Dedifferentiated amniotic fluid mesenchymal stem cell (primary cell): ENCODE measurements around the gene ZFPL1.

Experiments
- DNase-seq: peaks from one replicate; pipeline ENCODE4 v3.0.0-alpha.2; 2016; ENCODE audit errors: extremely low spot score

Gene ZFPL1

DNA sequence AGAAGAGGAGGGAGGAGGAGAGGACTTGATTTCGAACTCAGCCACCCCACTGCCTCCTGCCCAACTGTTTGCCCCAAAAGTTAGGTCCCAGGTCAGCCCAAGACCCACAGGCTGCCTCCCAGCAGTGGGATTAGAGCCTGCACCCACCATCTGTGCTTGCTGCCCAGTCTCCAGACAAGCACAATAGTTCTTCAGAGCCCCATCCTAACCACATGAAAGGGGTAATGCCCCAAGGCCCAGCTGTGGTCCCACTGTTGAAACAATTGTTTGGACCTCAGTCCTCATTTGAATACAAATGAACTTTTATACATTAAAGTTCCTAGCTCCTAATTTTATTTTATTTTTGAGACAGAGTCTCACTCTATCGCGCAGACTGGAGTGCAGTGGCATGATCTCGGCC lies 6.6 kb downstream of the ZFPL1 start:
- no peak for DNase-seq

DNA sequence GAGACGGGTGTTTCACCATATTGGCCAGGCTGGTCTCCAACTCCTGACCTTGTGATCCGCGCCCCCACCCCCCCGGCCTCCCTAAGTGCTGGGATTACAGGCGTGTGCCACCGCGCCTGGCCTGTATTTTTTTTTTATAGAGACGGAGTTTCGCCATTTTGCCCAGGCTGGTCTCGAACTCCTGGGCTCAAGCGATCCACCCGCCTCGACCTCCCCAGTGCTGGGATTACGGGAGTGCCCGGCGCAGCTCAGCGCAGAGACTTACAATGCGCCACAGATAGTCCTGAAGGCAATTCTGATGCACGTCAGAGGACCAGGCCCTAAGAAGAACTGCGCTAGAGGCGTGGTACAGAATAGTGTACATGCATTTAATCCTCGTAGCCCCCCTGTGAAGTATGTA lies 11.4 kb downstream of the ZFPL1 start:
- DNase-seq, result no peak

- peak; percentile 78 for DNase-seq
Observed at GRCh38 chr11:65095974-65096806, 12.2 kb downstream of the ZFPL1 start, which contains the start of gene VPS51. Gene VPS51 (plus strand): TSS chr11:65096214. CDS start chr11:65096251, 37 bp downstream.

GRCh38 chr11:65096926-65097325 lies 12.9 kb downstream of the ZFPL1 start:
- DNase-seq, result no peak

- no peak for DNase-seq
Observed at GRCh38 chr11:65100674-65101350, 16.8 kb downstream of the ZFPL1 start.

DNA sequence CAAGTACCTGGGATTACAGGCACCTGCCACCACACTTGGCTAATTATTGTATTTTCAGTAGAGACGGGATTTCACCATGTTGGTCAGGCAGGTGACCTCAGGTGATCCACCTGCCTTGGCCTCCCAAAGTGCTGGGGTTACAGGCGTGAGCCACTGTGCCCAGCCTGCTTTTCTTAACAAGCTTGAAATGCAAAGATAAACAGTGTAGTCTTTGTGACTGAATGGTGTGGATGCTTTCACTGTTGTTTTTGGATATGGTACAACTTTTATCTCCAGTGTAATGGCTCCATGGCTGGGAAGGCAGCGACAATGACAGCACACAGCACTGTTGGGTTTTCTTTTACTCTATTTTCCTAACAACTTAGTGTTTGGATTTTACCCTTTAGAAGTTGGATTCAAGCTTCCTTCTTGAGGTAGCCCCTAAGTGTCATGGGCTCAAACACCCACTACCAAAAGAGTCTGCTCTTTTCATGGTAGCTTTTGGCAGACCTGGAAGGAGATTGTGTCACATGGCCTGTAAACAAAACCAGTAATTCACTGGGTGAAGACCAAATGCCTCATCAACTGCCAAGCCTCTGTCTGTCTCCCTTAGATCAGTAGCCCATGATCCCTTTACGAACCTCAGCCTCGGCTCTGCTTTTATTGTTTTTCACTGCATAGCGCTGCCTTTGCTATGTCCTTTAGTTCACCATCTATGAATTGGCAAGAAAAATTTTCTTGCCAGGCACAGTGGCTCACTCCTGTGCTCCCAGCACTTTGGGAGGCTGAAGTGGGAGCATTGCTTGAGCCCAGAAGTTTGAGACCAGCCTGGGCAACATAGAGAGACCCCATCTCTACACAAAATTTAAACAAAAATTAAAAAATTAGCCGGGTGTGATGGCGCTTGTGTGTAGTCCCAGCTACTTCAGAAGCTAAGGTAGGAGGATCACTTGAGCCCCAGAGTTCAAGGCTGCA lies 18.4 kb downstream of the ZFPL1 start:
- no peak for DNase-seq

DNA sequence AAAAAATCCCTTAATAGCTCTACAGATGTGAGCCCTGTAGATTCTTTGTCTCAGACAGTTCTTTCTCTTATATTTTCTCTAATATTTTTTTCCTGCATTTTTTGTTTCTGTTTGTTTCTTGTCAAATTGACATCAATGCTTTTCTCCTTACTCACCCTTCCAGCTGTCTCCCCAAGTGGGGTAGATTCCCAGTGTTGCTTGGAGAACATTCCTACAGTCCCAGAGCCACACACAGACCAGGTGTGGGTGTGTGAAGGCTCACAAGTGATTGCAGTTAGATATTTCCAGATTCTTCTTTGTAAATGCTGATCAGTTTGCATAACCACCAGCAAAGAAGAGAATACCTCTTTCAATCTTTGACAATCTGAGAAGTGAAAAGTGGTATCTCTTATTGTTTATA lies 19.5 kb downstream of the ZFPL1 start:
- no peak for DNase-seq

- no peak for DNase-seq
Observed at GRCh38 chr11:65104628-65105027, 20.6 kb downstream of the ZFPL1 start.

GRCh38 chr11:65107078-65107477 lies 23.1 kb downstream of the ZFPL1 start:
- no peak for DNase-seq

- DNase-seq, result no peak
Observed at GRCh38 chr11:65107751-65108468, 23.9 kb downstream of the ZFPL1 start.

DNA sequence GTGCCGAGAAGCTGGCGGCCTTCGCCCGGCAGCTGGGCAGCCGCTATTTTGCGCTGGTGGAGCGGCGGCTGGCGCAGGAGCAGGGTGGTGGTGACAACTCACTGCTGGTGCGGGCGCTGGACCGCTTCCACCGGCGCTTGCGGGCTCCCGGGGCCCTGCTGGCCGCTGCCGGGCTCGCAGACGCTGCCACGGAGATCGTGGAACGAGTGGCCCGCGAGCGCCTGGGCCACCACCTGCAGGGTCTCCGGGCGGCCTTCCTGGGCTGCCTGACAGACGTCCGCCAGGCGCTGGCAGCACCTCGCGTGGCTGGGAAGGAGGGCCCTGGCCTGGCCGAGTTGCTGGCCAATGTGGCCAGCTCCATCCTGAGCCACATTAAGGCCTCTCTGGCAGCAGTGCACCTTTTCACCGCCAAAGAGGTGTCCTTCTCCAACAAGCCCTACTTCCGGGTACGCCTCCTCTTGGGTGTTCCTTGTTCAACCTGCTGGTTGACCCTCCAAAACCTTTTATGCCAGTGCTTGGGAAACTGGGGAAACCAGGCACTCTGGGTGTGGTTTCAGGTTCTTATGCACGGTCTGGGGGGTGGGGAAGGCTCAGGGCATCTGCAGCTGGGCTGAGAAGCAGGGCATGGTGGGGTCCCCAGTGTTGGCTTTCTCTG lies 24.6 kb downstream of the ZFPL1 start:
- no peak for DNase-seq

GRCh38 chr11:65109231-65110198 lies 25.5 kb downstream of the ZFPL1 start:
- DNase-seq, result no peak

DNA sequence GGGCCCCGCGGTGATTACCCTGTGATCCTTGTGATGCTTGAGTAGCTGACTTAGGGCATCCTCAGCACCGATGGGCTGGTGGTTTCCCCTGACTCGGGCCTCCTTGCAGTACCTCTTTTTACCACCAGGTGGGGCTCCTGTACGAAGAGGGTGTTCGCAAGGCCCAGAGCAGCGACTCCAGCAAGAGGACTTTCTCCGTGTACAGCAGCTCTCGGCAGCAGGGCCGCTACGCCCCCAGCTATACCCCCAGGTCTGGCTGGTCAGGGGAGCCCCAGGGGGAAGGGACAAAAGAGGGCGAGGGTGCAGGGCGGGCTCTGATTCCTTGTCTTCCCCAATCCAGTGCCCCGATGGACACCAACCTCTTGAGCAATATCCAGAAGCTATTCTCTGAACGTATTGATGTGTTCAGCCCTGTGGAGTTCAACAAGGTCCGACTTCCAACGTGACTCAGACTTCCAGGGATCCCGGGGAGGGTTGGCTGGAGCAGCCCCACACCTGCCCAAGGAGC lies 26.4 kb downstream of the ZFPL1 start:
- peak; percentile 82 for DNase-seq

DNA sequence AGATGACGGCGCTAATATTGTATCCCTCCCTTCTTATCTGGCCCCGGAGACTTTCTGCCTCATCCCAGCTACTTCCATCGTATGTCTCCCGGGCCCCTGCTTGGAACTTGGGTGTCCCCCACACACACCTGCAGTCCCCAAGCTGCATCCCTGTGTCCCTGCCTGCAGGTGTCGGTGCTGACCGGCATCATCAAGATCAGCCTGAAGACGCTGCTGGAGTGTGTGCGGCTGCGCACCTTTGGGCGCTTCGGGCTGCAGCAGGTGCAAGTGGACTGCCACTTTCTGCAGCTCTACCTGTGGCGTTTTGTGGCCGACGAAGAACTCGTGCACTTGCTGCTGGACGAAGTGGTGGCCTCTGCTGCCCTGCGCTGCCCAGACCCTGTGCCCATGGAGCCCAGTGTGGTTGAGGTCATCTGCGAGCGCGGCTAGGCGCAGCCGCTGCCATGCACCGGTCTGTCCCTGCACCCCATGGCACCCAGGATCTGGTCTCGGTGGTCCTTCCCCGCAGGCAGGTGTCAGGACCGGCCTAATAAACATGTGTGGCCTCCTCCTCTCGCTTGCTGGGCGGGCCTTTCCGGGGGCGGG lies 27.2 kb downstream of the ZFPL1 start:
- no peak for DNase-seq

DNA sequence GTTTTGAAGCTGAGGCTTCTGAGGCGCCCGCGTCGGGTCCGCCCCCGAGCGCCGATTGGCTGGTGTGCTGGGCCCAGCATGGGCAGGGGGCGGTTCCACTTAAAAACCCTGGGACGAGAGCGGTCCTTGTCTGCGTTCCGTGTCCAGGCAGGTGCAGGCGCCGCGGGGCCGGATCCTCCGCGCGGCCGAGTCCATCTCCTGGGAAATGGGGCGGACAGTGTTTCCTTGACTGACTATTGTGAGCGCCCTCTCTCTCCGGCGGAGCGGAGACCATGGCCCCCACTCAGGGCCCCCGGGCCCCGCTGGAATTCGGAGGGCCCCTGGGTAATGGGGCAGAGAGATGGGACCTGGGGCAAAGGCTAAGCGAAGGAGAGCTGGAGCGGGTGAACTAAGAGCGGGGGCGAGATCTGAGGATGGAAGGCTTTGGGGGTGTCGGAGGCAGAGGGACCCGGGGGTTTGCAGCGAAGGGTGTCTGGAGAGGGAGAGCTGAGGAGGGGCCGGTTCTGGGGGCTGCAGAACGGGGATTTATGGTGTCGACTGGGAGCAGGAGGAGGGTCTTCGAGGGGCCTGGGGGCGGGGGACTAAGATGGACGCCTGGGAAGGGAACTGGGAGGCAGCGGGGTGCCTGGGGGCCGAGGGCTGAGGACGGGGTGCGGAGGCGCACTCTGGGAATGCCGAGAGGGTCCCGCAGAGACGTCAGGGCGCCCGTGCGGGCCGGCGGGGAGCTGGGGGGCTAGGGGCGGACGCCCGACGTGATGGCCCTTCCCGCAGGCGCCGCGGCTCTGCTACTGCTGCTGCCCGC lies 27.9 kb downstream of the ZFPL1 start, which contains the start of gene TM7SF2:
TM7SF2 (plus strand) TSS at position 129 of the 802 bp plus-strand sequence; CDS start at position 273, 144 bp downstream.
- DNase-seq, result peak; percentile 56

GRCh38 chr11:65112546-65113360 lies 28.7 kb downstream of the ZFPL1 start:
- no peak for DNase-seq

GRCh38 chr11:65113361-65113756 lies 29.3 kb downstream of the ZFPL1 start:
- DNase-seq, result no peak
